Effector memory CD4-positive, alpha-beta T cell (primary cell): ENCODE data around the gene ANKRD12.

Experiments used
- DNase-seq, 3 donors: peaks; one replicate each; pipeline ENCODE4 v3.0.0-alpha.2; 2020
- H3K27ac ChIP-seq: 2 replicates; pipeline ENCODE4 v1.7.0; 2013; ENCODE audit warnings: mild to moderate bottlenecking, low read length, moderate library complexity; ENCODE audit not compliant: insufficient read depth, poor library complexity, severe bottlenecking
- H3K27me3 ChIP-seq: replicated peaks from 2 replicates; pipeline ENCODE4 v1.7.0; 2013; ENCODE audit warnings: mild to moderate bottlenecking, low read length; ENCODE audit not compliant: insufficient read depth, control insufficient read depth, poor library complexity, severe bottlenecking
- H3K36me3 ChIP-seq: 2 replicates; pipeline ENCODE4 v1.7.0; 2013; ENCODE audit warnings: mild to moderate bottlenecking, low read length, moderate library complexity; ENCODE audit not compliant: control insufficient read depth, insufficient read depth
- H3K4me1 ChIP-seq: 2 replicates; pipeline ENCODE4 v1.7.0; 2013; ENCODE audit warnings: low read length, mild to moderate bottlenecking; ENCODE audit not compliant: control insufficient read depth, insufficient read depth, poor library complexity, severe bottlenecking
- H3K4me3 ChIP-seq: 2 replicates; pipeline ENCODE4 v1.7.0; 2013; ENCODE audit warnings: low read length, low read depth, mild to moderate bottlenecking; ENCODE audit not compliant: insufficient read depth, poor library complexity, severe bottlenecking
- H3K9me3 ChIP-seq: 2 replicates; pipeline ENCODE4 v1.7.0; 2013; ENCODE audit warnings: mild to moderate bottlenecking, low read length, moderate library complexity; ENCODE audit not compliant: control insufficient read depth

Gene ANKRD12

GRCh38 chr18:9105420-9105819, 31.2 kb upstream of the ANKRD12 start:
- no peaks in the 10 kb centered on the region for H3K9me3 ChIP-seq
- no peaks in the 10 kb centered on the region for H3K36me3 ChIP-seq
- no peak for DNase-seq
- H3K4me3 ChIP-seq: peak overlapping the region; percentile 70
- no peaks in the 10 kb centered on the region for H3K27me3 ChIP-seq
- H3K4me1 ChIP-seq: peaks cover 27% of the 10 kb centered on the region
- peak overlapping the region; percentile 88 for H3K27ac ChIP-seq

- no peaks in the 10 kb centered on the region for H3K9me3 ChIP-seq
- H3K36me3 ChIP-seq: no peaks in the 10 kb centered on the region
- peak overlapping the region; percentile 70 for H3K4me3 ChIP-seq
- H3K4me1 ChIP-seq: peaks cover 33% of the 10 kb centered on the region
- peak overlapping the region; percentile 88 for H3K27ac ChIP-seq
- no peak for DNase-seq
- H3K27me3 ChIP-seq: no peaks in the 10 kb centered on the region
These were observed 30.5 kb upstream of the ANKRD12 start for GRCh38 chr18:9106094-9106493.

- peaks cover 38% of the 10 kb centered on the region for H3K4me1 ChIP-seq
- peak overlapping the region; percentile 88 for H3K27ac ChIP-seq
- H3K4me3 ChIP-seq: peak overlapping the region; percentile 33
- H3K27me3 ChIP-seq: no peaks in the 10 kb centered on the region
- no peaks in the 10 kb centered on the region for H3K9me3 ChIP-seq
- no peaks in the 10 kb centered on the region for H3K36me3 ChIP-seq
- no peak for DNase-seq
These were observed 29.6 kb upstream of the ANKRD12 start for GRCh38 chr18:9106800-9107584.

- H3K27me3 ChIP-seq: no peaks in the 10 kb centered on the region
These were observed 27.7 kb upstream of the ANKRD12 start for GRCh38 chr18:9108911-9109310.

GRCh38 chr18:9109523-9109922, 27.1 kb upstream of the ANKRD12 start:
- H3K27me3 ChIP-seq: no peaks in the 10 kb centered on the region
- peaks cover 47% of the 10 kb centered on the region for H3K4me1 ChIP-seq
- H3K4me3 ChIP-seq: peak overlapping the region; percentile 7
- peak overlapping the region; percentile 45 for H3K27ac ChIP-seq
- DNase-seq: no peak
- H3K36me3 ChIP-seq: no peaks in the 10 kb centered on the region
- no peaks in the 10 kb centered on the region for H3K9me3 ChIP-seq

More at GRCh38 chr18:9108911-9109310, 27.7 kb upstream of the ANKRD12 start:
- no peak for DNase-seq
- Histone ChIP-seq H3K4me3 (no peak overlapping the region), H3K36me3 (no peaks in the 10 kb centered on the region), H3K9me3 (no peaks in the 10 kb centered on the region), H3K27ac (peak overlapping the region; percentile 45), H3K4me1 (peaks cover 42% of the 10 kb centered on the region)

- Histone ChIP-seq H3K27me3 (no peaks in the 10 kb centered on the region), H3K27ac (peak overlapping the region; percentile 46), H3K36me3 (no peaks in the 10 kb centered on the region), H3K9me3 (no peaks in the 10 kb centered on the region), H3K4me3 (no peak overlapping the region), H3K4me1 (peaks cover 56% of the 10 kb centered on the region)
- no peak for DNase-seq
These were observed 23.0 kb upstream of the ANKRD12 start for GRCh38 chr18:9113468-9114149.

GRCh38 chr18:9115984-9116383, 20.6 kb upstream of the ANKRD12 start:
- H3K27ac ChIP-seq: peak overlapping the region; percentile 91
- H3K4me3 ChIP-seq: no peak overlapping the region
- no peak for DNase-seq
- no peaks in the 10 kb centered on the region for H3K27me3 ChIP-seq
- peaks cover 52% of the 10 kb centered on the region for H3K4me1 ChIP-seq
- H3K36me3 ChIP-seq: no peaks in the 10 kb centered on the region
- H3K9me3 ChIP-seq: no peaks in the 10 kb centered on the region

- peak overlapping the region; percentile 91 for H3K27ac ChIP-seq
- H3K9me3 ChIP-seq: no peaks in the 10 kb centered on the region
- H3K4me1 ChIP-seq: peaks cover 55% of the 10 kb centered on the region
- no peaks in the 10 kb centered on the region for H3K27me3 ChIP-seq
- DNase-seq: no peak
- peaks cover 8% of the 10 kb centered on the region for H3K36me3 ChIP-seq
- H3K4me3 ChIP-seq: peak overlapping the region; percentile 35
These were observed 18.4 kb upstream of the ANKRD12 start for GRCh38 chr18:9117980-9118841.

- peaks cover 44% of the 10 kb centered on the region for H3K4me1 ChIP-seq
These were observed 15.8 kb upstream of the ANKRD12 start for GRCh38 chr18:9120796-9121195.

More at GRCh38 chr18:9120796-9121195, 15.8 kb upstream of the ANKRD12 start:
- no peaks in the 10 kb centered on the region for H3K9me3 ChIP-seq
- H3K27me3 ChIP-seq: no peaks in the 10 kb centered on the region
- peak overlapping the region; percentile 19 for H3K4me3 ChIP-seq
- DNase-seq: no peak
- peaks cover 17% of the 10 kb centered on the region for H3K36me3 ChIP-seq
- H3K27ac ChIP-seq: peak overlapping the region; percentile 91
